GM18909 (cell line): Measurements from ENCODE around the gene GPC6.

Source experiments
- ATAC-seq: cut with Tn5 transposase; IDR thresholded peaks from one replicate; pipeline ENCODE4 v1.9.1; 2021; ENCODE audit warnings: mild to moderate bottlenecking; ENCODE audit not compliant: unreplicated experiment, poor library complexity

Gene GPC6

GRCh38 chr13:93265800-93266199 lies 39.2 kb downstream of the GPC6 start:
- no peak for ATAC-seq

DNA sequence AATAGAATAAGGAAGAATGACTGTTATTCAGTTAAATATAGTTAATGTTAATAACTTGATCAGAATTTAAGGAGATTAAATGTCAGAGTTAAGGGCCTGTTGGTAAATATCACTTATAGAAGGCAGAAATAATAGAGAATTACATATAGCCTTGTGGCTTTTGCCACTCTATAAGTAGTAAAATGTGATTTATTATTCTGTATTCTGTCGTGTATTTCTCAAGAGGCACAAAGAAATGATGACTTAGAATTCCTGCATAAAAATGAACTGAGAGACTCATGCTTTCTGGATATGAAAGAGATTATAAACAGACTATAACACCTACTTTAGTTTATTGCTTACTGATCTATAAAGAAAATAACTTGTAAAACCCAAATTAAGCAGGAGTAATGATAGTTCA lies 40.1 kb downstream of the GPC6 start:
- ATAC-seq, result no peak

DNA sequence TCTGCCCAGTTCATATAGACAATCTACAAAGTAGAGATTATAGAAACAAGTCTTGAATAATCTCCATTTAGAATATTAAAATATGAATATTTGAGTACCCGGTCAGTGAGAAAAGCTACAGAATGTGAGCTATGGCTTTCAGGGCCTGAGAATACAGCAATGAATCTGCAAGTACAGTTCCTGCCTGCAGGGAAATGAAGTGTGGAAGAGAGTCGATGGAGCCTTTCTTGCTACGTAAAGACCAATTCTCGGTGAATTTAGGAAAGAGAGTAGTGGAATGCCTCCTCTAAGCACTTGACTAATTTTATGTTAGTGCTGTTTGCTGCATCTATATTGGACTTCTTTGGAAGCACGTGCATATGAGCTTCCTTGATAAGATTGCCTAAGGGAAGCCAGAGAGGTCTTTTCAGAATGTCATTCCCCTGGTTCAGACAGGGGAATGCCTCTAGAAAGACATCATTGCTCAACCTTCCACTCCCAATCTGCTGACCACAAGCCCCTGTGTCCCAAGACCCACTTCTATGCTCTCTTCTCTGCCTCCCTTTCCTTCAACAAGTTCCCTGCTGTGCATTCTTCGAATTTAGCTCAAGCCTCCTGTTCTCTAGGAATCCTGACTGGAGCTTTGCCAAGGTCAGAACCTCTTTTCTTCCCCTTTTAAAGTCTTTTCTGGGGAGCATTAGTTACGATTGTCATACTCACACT lies 41.9 kb downstream of the GPC6 start:
- ATAC-seq, result no peak

- no peak for ATAC-seq
Measured at GRCh38 chr13:93270769-93271742, 44.4 kb downstream of the GPC6 start.

DNA sequence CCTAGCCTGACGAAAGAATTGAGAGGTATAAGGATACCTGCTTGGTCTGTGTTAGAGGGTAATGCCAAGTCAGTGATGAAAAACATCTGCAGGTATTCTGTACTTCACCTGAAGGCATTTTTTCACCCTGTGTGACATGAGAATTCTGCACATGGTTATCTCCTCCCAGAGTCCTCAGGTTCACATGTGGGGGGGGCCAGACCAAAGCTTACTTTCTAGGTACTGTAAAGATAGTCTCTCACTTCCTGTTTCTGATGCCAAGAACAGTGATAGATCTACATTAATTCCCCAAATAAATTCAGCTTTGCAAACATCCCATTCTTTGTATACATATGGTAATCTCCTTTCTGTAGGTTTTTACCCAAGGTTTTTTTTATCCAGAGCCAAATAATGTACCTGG lies 53.4 kb downstream of the GPC6 start:
- no peak for ATAC-seq

GRCh38 chr13:93280688-93281087 lies 54.1 kb downstream of the GPC6 start:
- no peak for ATAC-seq

DNA sequence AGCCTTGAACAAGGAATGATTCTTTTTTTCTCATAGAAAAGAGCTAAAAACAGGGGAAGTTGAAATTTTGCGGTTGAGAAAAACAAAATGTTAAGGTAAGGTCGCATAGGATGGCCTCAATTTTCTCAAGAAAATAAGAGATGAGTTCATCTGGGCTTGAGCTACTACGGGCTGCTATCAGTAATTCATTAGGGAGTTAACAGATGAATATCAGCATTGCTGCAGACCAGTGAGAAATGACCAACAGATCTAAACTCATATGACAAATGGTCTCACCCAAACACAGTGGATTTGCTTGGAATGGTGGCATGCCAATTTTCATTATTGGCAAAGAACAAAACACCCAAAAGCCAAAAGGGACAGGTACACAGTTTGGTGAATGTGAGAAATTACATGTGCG lies 56.6 kb downstream of the GPC6 start:
- ATAC-seq, result no peak

- ATAC-seq, result no peak
Measured at GRCh38 chr13:93284064-93284463, 57.5 kb downstream of the GPC6 start.

DNA sequence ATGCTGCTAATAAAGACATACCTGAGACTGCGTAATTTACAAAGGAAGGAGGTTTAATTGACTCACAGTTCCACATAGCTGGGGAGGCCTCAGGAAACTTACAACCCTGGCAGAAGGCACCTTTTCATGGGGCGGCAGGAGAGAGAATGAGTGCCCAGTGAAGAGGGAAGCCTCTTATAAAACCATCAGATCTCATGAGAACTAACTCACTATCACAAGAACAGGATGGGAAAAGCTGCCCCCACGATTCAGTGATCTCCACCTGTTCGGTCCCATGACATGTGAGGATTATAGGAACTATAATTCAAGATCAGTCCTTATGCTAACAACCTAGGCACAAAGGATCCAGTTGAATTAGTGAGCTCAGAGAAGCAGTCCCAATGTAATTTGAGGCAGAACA lies 59.4 kb downstream of the GPC6 start:
- ATAC-seq, result no peak

GRCh38 chr13:93289053-93289452 lies 62.4 kb downstream of the GPC6 start:
- ATAC-seq, result no peak

DNA sequence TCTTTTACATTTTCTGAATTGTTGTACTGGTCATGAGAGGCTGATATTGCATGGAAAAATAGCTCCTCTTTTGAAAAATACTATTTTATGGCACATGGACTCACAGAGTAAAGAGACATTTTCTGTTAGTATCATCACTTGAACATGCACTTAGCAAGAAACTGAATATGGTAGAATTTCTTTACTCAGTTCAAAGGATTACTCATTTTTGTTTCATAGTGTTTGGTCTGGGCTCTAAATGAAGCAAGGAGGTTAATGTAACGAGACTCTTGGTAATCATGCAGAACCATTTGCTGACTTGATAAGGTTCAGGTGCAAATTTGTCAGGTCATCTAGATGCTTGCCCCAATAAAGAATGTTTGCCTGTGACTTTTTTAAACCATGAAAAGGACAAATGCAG lies 63.2 kb downstream of the GPC6 start:
- ATAC-seq, result no peak

GRCh38 chr13:93290503-93290902 lies 63.9 kb downstream of the GPC6 start:
- no peak for ATAC-seq

GRCh38 chr13:93292366-93292765 lies 65.8 kb downstream of the GPC6 start:
- ATAC-seq, result no peak

DNA sequence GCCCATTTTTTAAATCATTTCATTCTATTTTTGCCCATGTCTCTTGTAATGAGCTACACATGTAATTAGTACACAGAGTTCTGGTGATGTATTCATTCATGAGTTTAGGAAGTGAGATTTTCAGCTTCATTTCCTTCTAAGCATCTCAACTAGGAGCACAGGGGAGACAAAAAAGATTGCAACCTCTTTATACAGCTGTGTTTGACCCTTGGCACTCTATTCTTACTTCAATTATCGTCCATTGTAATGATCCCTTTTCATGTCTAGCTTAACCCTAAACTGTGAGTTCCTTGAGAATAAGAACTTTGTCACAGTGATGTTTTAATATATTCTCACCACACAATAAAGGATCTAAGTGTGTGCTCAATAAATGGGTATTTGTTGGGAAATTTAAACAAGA lies 67.1 kb downstream of the GPC6 start:
- ATAC-seq, result no peak

DNA sequence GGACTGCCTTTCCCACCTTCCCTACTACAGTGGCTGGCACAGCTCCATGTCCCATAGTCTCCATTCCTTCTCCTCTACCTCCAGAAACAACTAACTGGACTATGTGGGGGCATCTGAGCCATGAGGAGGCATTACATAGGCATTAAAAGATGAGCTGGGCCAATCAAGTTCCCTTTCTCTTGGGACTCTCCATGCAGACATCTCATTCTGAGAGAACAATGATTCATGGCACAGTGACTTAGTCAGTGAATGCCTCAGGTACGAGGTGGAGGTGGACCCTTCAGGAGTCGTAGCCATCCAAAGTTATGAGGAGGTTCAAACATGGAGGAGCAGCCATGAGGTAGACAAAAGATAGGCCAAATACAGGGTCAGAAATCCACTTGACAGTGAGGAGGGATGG lies 70.0 kb downstream of the GPC6 start:
- no peak for ATAC-seq

DNA sequence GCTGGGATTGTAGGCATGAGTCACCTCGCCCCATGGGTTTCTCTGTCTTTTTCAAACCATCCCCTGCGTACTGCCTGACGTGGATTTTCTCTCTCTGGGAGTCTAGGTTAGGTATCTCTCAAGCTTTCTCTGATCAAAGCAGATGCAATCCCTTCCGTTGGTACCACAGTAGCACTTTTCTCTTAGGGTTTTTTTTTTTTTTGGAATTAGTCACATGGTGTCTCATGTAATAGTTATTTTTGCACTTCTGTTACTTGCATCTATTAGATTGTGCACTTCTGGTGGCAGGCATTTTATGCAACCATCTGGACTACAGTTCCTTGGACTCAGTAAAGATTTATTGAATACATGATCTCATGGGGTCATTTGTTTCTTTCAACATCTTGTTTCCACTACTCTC lies 72.1 kb downstream of the GPC6 start:
- ATAC-seq, result no peak

- no peak for ATAC-seq
Measured at GRCh38 chr13:93304134-93304533, 77.5 kb downstream of the GPC6 start.

GRCh38 chr13:93304868-93305613 lies 78.4 kb downstream of the GPC6 start:
- ATAC-seq, result no peak

- no peak for ATAC-seq
Measured at GRCh38 chr13:93305886-93306285, 79.3 kb downstream of the GPC6 start.

GRCh38 chr13:93307136-93307535 lies 80.5 kb downstream of the GPC6 start:
- ATAC-seq, result no peak

GRCh38 chr13:93307651-93308050 lies 81.0 kb downstream of the GPC6 start:
- no peak for ATAC-seq
